Mesenchymal stem cell (in vitro differentiated cells and primary cell): ENCODE results near the gene PSEN1.
A peak's percentile ranks its signal among the peaks of the same experiment; 100 is the strongest.

Experiments
- DNase-seq: peaks from one replicate; pipeline ENCODE4 v3.0.0-alpha.2; 2013
- H2AFZ ChIP-seq: one replicate; pipeline ENCODE4 v1.6.1; 2013; ENCODE audit warnings: low read depth, mild to moderate bottlenecking, control low read depth, inconsistent platforms, low read length, moderate library complexity
- H2AK5ac ChIP-seq: 2 replicates; pipeline ENCODE4 v1.6.1; 2013; ENCODE audit warnings: low read length, moderate library complexity, mild to moderate bottlenecking, inconsistent platforms; ENCODE audit not compliant: severe bottlenecking
- H2BK120ac ChIP-seq: one replicate; pipeline ENCODE4 v1.6.1; 2013; ENCODE audit warnings: low read depth, mild to moderate bottlenecking, inconsistent platforms, low read length, moderate library complexity
- H2BK12ac ChIP-seq, 2 experiments: one replicate each; pipeline ENCODE4 v1.6.1; 2013; ENCODE audit warnings: inconsistent platforms in 2 of 2, low read length in 2 of 2, mild to moderate bottlenecking in 2 of 2, moderate library complexity in 2 of 2, control low read depth in 1 of 2
- H2BK15ac ChIP-seq: one replicate; pipeline ENCODE4 v1.6.1; 2013; ENCODE audit warnings: mild to moderate bottlenecking, low read depth, inconsistent platforms; ENCODE audit not compliant: poor library complexity, severe bottlenecking
- H2BK5ac ChIP-seq: 2 replicates; pipeline ENCODE4 v1.6.1; 2013; ENCODE audit warnings: low read depth, mild to moderate bottlenecking, low read length, control low read depth, inconsistent platforms; ENCODE audit not compliant: poor library complexity, severe bottlenecking
- H3K14ac ChIP-seq, 2 experiments: one replicate each; pipeline ENCODE4 v1.6.1; 2013; ENCODE audit warnings: inconsistent platforms in 2 of 2, low read length in 2 of 2, control low read depth in 1 of 2, mild to moderate bottlenecking in 1 of 2, moderate library complexity in 1 of 2
- H3K18ac ChIP-seq, 2 experiments: one replicate each; pipeline ENCODE4 v1.6.1; 2013; ENCODE audit warnings: inconsistent platforms in 2 of 2, low read length in 2 of 2, control low read depth in 1 of 2, low read depth in 1 of 2, mild to moderate bottlenecking in 1 of 2
- H3K23ac ChIP-seq, 2 experiments: one replicate each; pipeline ENCODE4 v1.6.1; 2013; ENCODE audit warnings: inconsistent platforms in 2 of 2, low read length in 2 of 2, mild to moderate bottlenecking in 2 of 2, moderate library complexity in 2 of 2, control low read depth in 1 of 2
- H3K27ac ChIP-seq: 2 replicates; pipeline ENCODE4 v1.5.1; 2013; ENCODE audit warnings: mild to moderate bottlenecking, moderate library complexity, low read length, control low read depth, inconsistent platforms; ENCODE audit not compliant: poor library complexity, severe bottlenecking
- H3K27me3 ChIP-seq, 2 experiments: 2 replicates each; pipeline versions ENCODE4 v1.6.1 to v1.7.0; 2013; ENCODE audit warnings: low read length in 2 of 2, mild to moderate bottlenecking in 2 of 2, moderate library complexity in 2 of 2, control low read depth in 1 of 2, inconsistent platforms in 1 of 2; ENCODE audit not compliant: control insufficient read depth in 1 of 2, insufficient read depth in 1 of 2
- H3K36me3 ChIP-seq, 2 experiments: 2 replicates each; pipeline versions ENCODE4 v1.6.1 to v1.7.0; 2013; ENCODE audit warnings: low read length in 2 of 2, control low read depth in 1 of 2, inconsistent platforms in 1 of 2, low read depth in 1 of 2, mild to moderate bottlenecking in 1 of 2; ENCODE audit not compliant: insufficient read depth in 2 of 2, control insufficient read depth in 1 of 2
- H3K4ac ChIP-seq, 2 experiments: one replicate each; pipeline ENCODE4 v1.6.1; 2013; ENCODE audit warnings: inconsistent platforms in 2 of 2, low read length in 2 of 2, mild to moderate bottlenecking in 2 of 2, moderate library complexity in 2 of 2, control low read depth in 1 of 2, low read depth in 1 of 2
- H3K4me1 ChIP-seq: 2 replicates; pipeline ENCODE4 v1.6.1; 2013; ENCODE audit warnings: low read depth, low read length, control low read depth; ENCODE audit not compliant: control insufficient read depth, insufficient read depth
- H3K4me2 ChIP-seq: 2 replicates; pipeline ENCODE4 v1.6.1; 2013; ENCODE audit warnings: low read length, mild to moderate bottlenecking, inconsistent platforms; ENCODE audit not compliant: poor library complexity, severe bottlenecking
- H3K4me3 ChIP-seq, 2 experiments: 2 replicates each; pipeline versions ENCODE4 v1.5.1 to v1.7.0; 2013; ENCODE audit warnings: low read length in 2 of 2, mild to moderate bottlenecking in 2 of 2, control low read depth in 1 of 2, low read depth in 1 of 2; ENCODE audit not compliant: insufficient read depth in 1 of 2
- H3K79me1 ChIP-seq: replicated peaks from 2 replicates; pipeline ENCODE4 v1.6.1; 2013; ENCODE audit warnings: mild to moderate bottlenecking, control low read depth, low read length, inconsistent platforms; ENCODE audit not compliant: poor library complexity, severe bottlenecking
- H3K9ac ChIP-seq: 2 replicates; pipeline ENCODE4 v1.7.0; 2013; ENCODE audit warnings: mild to moderate bottlenecking, low read length, moderate library complexity
- H3K9me3 ChIP-seq: 2 replicates; pipeline ENCODE4 v1.7.0; 2013; ENCODE audit warnings: mild to moderate bottlenecking, low read length; ENCODE audit not compliant: control insufficient read depth
- H4K8ac ChIP-seq: one replicate; pipeline ENCODE4 v1.6.1; 2013; ENCODE audit warnings: inconsistent platforms, mild to moderate bottlenecking, low read length, moderate library complexity
- H4K91ac ChIP-seq: one replicate; pipeline ENCODE4 v1.6.1; 2013; ENCODE audit warnings: mild to moderate bottlenecking, low read length, inconsistent platforms
- WGBS: methylation state at CpG from one replicate; pipeline ENCODE4 v1.1.7; 2013; ENCODE audit warnings: mixed read lengths; 5-methylcytosine and 5-hydroxymethylcytosine counted together

PSEN1 gene

DNA sequence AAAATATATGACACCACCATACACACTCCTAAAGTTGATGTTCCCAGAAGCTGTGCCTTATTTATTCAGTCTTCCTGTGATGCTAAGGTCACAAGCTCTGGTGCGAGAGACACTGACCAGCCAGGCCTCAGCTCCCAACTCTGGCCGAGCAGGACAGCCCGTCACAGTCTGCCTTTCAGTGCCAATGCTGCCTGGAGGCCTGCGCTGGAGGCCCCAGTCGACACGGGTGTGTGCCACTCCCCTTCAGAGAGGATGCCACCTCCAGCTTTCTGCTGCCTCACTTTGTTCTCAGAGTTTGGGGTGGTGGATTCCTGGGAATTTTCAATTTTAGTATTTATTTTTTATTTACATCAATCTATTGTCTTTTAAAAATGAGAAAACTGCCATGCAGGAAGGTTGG is 93.7 kb downstream of the PSEN1 start:
- Histone ChIP-seq H3K27ac (no peak overlapping the region), H3K23ac (no peak overlapping the region), H3K9ac (no peak overlapping the region), H3K36me3 (peaks cover 0 to 3% of the 10 kb centered on the region in 2 experiments), H4K8ac (peak overlapping the region; percentile 12), H2BK120ac (no peak overlapping the region), H3K4me1 (peaks cover 43% of the 10 kb centered on the region), H3K4me2 (no peak overlapping the region), H2BK5ac (no peak overlapping the region), H3K4ac (no peak overlapping the region), H3K14ac (no peak overlapping the region), H2AK5ac (no peak overlapping the region), H4K91ac (peak overlapping the region; percentile 43), H3K4me3 (no peak overlapping the region), H3K79me1 (no peaks in the 10 kb centered on the region), H3K18ac (no peak overlapping the region), H2BK15ac (no peak overlapping the region), H3K27me3 (peaks cover 26 to 35% of the 10 kb centered on the region in 2 experiments), H3K9me3 (no peaks in the 10 kb centered on the region), H2AFZ (no peak overlapping the region), H2BK12ac (no peak overlapping the region)
- no peak for DNase-seq
- 97% methylated on average over 4 of the region's 6 CpGs for WGBS

- peak overlapping the region in 1 of 2 experiments; percentile 53 for H3K14ac ChIP-seq
- no peak overlapping the region for H3K4me3 ChIP-seq
Observed at GRCh38 chr14:73231981-73232851, 95.9 kb downstream of the PSEN1 start.

GRCh38 chr14:73232984-73233383 is 96.7 kb downstream of the PSEN1 start:
- H3K9me3 ChIP-seq: no peaks in the 10 kb centered on the region
- no peak overlapping the region for H4K91ac ChIP-seq
- no peak overlapping the region for H3K14ac ChIP-seq
- peaks cover 30 to 63% of the 10 kb centered on the region in 2 experiments for H3K27me3 ChIP-seq
- no peak overlapping the region for H2BK15ac ChIP-seq
- H3K4ac ChIP-seq: no peak overlapping the region
- H3K27ac ChIP-seq: no peak overlapping the region
- no peak overlapping the region for H3K23ac ChIP-seq
- no peak overlapping the region for H3K4me2 ChIP-seq
- H3K4me1 ChIP-seq: peaks cover 56% of the 10 kb centered on the region
- H2BK12ac ChIP-seq: peak overlapping the region in 1 of 2 experiments; percentile 35
- H2AK5ac ChIP-seq: no peak overlapping the region
- H3K36me3 ChIP-seq: no peaks in the 10 kb centered on the region
- H3K4me3 ChIP-seq: no peak overlapping the region
- H2BK5ac ChIP-seq: no peak overlapping the region
- no peak overlapping the region for H3K9ac ChIP-seq
- H2AFZ ChIP-seq: no peak overlapping the region
- H3K79me1 ChIP-seq: no peaks in the 10 kb centered on the region
- no peak overlapping the region for H2BK120ac ChIP-seq
- H4K8ac ChIP-seq: no peak overlapping the region
- no peak for DNase-seq
- no peak overlapping the region for H3K18ac ChIP-seq
- WGBS: 85% methylated on average over 8 of the region's 8 CpGs

More at GRCh38 chr14:73231981-73232851, 95.9 kb downstream of the PSEN1 start:
- H4K8ac ChIP-seq: no peak overlapping the region
- no peak overlapping the region for H3K27ac ChIP-seq
- H3K4ac ChIP-seq: peak overlapping the region in 1 of 2 experiments; percentile 10
- peak overlapping the region in 1 of 2 experiments; percentile 49 for H3K18ac ChIP-seq
- no peak overlapping the region for H2BK5ac ChIP-seq
- peaks cover 30 to 57% of the 10 kb centered on the region in 2 experiments for H3K27me3 ChIP-seq
- H2AFZ ChIP-seq: no peak overlapping the region
- H3K36me3 ChIP-seq: no peaks in the 10 kb centered on the region
- peak; percentile 44 for DNase-seq
- no peak overlapping the region for H3K4me2 ChIP-seq
- no peak overlapping the region for H2BK120ac ChIP-seq
- H3K9me3 ChIP-seq: no peaks in the 10 kb centered on the region
- H2BK12ac ChIP-seq: peak overlapping the region in 1 of 2 experiments; percentile 57
- no peaks in the 10 kb centered on the region for H3K79me1 ChIP-seq
- no peak overlapping the region for H2BK15ac ChIP-seq
- WGBS: 73% methylated on average over 15 of the region's 19 CpGs
- H3K9ac ChIP-seq: no peak overlapping the region
- H2AK5ac ChIP-seq: peak overlapping the region; percentile 30
- peak overlapping the region in 1 of 2 experiments; percentile 29 for H3K23ac ChIP-seq
- peaks cover 55% of the 10 kb centered on the region for H3K4me1 ChIP-seq
- H4K91ac ChIP-seq: no peak overlapping the region

- Histone ChIP-seq H4K91ac (no peak overlapping the region), H2AK5ac (no peak overlapping the region), H3K4me3 (no peak overlapping the region), H3K4me1 (peaks cover 54% of the 10 kb centered on the region), H4K8ac (no peak overlapping the region), H3K14ac (no peak overlapping the region), H3K79me1 (no peaks in the 10 kb centered on the region), H3K4me2 (no peak overlapping the region), H2BK5ac (no peak overlapping the region), H3K9me3 (no peaks in the 10 kb centered on the region), H3K4ac (no peak overlapping the region), H3K27ac (no peak overlapping the region), H2BK12ac (no peak overlapping the region), H3K23ac (no peak overlapping the region), H2AFZ (no peak overlapping the region), H3K27me3 (peaks cover 30 to 63% of the 10 kb centered on the region in 2 experiments), H3K36me3 (no peaks in the 10 kb centered on the region), H3K18ac (peak overlapping the region in 1 of 2 experiments; percentile 15), H3K9ac (no peak overlapping the region), H2BK120ac (no peak overlapping the region), H2BK15ac (no peak overlapping the region)
- 88% methylated on average over 10 of the region's 10 CpGs for WGBS
- no peak for DNase-seq
Observed at GRCh38 chr14:73233564-73233963, 97.3 kb downstream of the PSEN1 start.
